ENCODE measurements around the gene NEO1. TPM values are rescaled to one million over a fixed set of nuclear protein-coding genes. Genes with fewer than 3 reads are reported as not detected.
A peak's percentile ranks its signal among the peaks of the same experiment; 100 is the strongest.

NEO1 gene
- total and polyA plus RNA-seq, 2 experiments from 2014 or later: 4.5 to 13.6 TPM

GRCh38 chr15:73345658-73346057 is 293.4 kb downstream of the NEO1 start:
- Histone ChIP-seq H3K9me2 (ENCODE audit: insufficient read depth) (no peaks in the 10 kb centered on the region), H3K27me3 (replicated peaks; ENCODE audit: insufficient read depth) (peaks cover 6% of the 10 kb centered on the region), H3K36me3 (ENCODE audit: low read depth) (no peaks in the 10 kb centered on the region), H3K27ac (no peak overlapping the region), H4K20me1 (ENCODE audit: insufficient read depth) (no peaks in the 10 kb centered on the region), H2AFZ (no peak overlapping the region), H3K9me3 (ENCODE audit: low read depth) (no peaks in the 10 kb centered on the region), H3F3A (ENCODE audit: insufficient read depth) (no peaks in the 10 kb centered on the region), H3K4me1 (ENCODE audit: insufficient read depth) (peaks cover 9% of the 10 kb centered on the region; the same call in 1 of the 2 replicates), H3K9ac (no peak overlapping the region), H3K79me2 (ENCODE audit: insufficient read depth) (no peaks in the 10 kb centered on the region), H3K4me3 (no peak overlapping the region), H3K4me2 (ENCODE audit: unreplicated experiment) (no peak overlapping the region)
- WGBS, 2 experiments (ENCODE audit: low coverage in 1 of 2, low lambda C conversion rate in 2 of 2, missing lambda C conversion rate in 2 of 2): 22 to 25% methylated on average over 7 of the region's 7 CpGs
- DNase-seq: no peak
- in situ Hi-C loops (cut with MboI): no loop called here
- TF ChIP-seq EZH2 (IDR thresholded peaks at IDR 0.05; ENCODE audit: insufficient read depth, poor library complexity, severe bottlenecking): no peak
- TF ChIP-seq EZH2phosphoT487 (IDR thresholded peaks at IDR 0.05; ENCODE audit: insufficient read depth, low read depth): no peak

GRCh38 chr15:73346735-73347312 is 294.6 kb downstream of the NEO1 start:
- no peaks in the 10 kb centered on the region for H3F3A ChIP-seq (ENCODE audit: insufficient read depth)
- H4K20me1 ChIP-seq (ENCODE audit: insufficient read depth): no peaks in the 10 kb centered on the region
- no peak overlapping the region for H3K4me3 ChIP-seq
- TF ChIP-seq EZH2phosphoT487 (IDR thresholded peaks at IDR 0.05; ENCODE audit: insufficient read depth, low read depth): no peak
- TF ChIP-seq EZH2 (IDR thresholded peaks at IDR 0.05; ENCODE audit: insufficient read depth, poor library complexity, severe bottlenecking): no peak
- no peak overlapping the region for H3K4me2 ChIP-seq (ENCODE audit: unreplicated experiment)
- H3K27ac ChIP-seq: no peak overlapping the region
- H2AFZ ChIP-seq: no peak overlapping the region
- H3K9ac ChIP-seq: no peak overlapping the region
- peaks cover 6% of the 10 kb centered on the region for H3K27me3 ChIP-seq (replicated peaks; ENCODE audit: insufficient read depth)
- H3K36me3 ChIP-seq (ENCODE audit: low read depth): no peaks in the 10 kb centered on the region
- 25 to 29% methylated on average over 9 of the region's 9 CpGs for WGBS, 2 experiments (ENCODE audit: low coverage in 1 of 2, low lambda C conversion rate in 2 of 2, missing lambda C conversion rate in 2 of 2)
- in situ Hi-C loops (cut with MboI): no loop called here
- no peaks in the 10 kb centered on the region for H3K9me2 ChIP-seq (ENCODE audit: insufficient read depth)
- peak; percentile 61 for DNase-seq
- peaks cover 9% of the 10 kb centered on the region; the same call in 1 of the 2 replicates for H3K4me1 ChIP-seq (ENCODE audit: insufficient read depth)
- no peaks in the 10 kb centered on the region for H3K9me3 ChIP-seq (ENCODE audit: low read depth)
- H3K79me2 ChIP-seq (ENCODE audit: insufficient read depth): no peaks in the 10 kb centered on the region

DNA sequence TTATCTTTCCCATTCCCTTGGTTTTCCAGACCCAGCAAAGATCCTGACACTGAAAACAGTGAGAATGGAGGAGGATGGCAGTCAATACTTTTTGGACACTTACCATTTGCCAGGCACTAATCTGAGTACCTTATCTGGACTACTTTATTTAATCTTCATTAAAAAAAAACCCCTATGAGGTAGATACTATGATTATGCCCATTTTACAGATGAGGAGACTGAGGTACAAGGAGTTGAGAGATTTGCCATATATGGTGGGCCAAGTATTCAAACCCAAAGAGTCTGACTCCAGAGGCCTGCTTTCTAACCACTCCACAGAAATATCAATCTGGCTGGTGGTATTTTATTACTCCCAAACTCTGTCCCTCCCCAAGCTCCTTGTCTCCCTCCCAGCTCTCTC is 296.9 kb downstream of the NEO1 start:
- Histone ChIP-seq H4K20me1 (ENCODE audit: insufficient read depth) (no peaks in the 10 kb centered on the region), H3F3A (ENCODE audit: insufficient read depth) (no peaks in the 10 kb centered on the region), H3K9ac (no peak overlapping the region), H3K27me3 (replicated peaks; ENCODE audit: insufficient read depth) (peaks cover 18% of the 10 kb centered on the region), H3K9me2 (ENCODE audit: insufficient read depth) (no peaks in the 10 kb centered on the region), H2AFZ (no peak overlapping the region), H3K9me3 (ENCODE audit: low read depth) (no peaks in the 10 kb centered on the region), H3K4me3 (no peak overlapping the region), H3K79me2 (ENCODE audit: insufficient read depth) (no peaks in the 10 kb centered on the region), H3K27ac (no peak overlapping the region), H3K36me3 (ENCODE audit: low read depth) (no peaks in the 10 kb centered on the region), H3K4me1 (ENCODE audit: insufficient read depth) (0 out of 2 replicates have a peak, but pooled peaks cover 3% of the 10 kb centered on the region), H3K4me2 (ENCODE audit: unreplicated experiment) (no peak overlapping the region)
- TF ChIP-seq EZH2 (IDR thresholded peaks at IDR 0.05; ENCODE audit: insufficient read depth, poor library complexity, severe bottlenecking) (no peak), EZH2phosphoT487 (IDR thresholded peaks at IDR 0.05; ENCODE audit: insufficient read depth, low read depth) (no peak)
- no peak for DNase-seq
- in situ Hi-C loops (cut with MboI): no loop called here

DNA sequence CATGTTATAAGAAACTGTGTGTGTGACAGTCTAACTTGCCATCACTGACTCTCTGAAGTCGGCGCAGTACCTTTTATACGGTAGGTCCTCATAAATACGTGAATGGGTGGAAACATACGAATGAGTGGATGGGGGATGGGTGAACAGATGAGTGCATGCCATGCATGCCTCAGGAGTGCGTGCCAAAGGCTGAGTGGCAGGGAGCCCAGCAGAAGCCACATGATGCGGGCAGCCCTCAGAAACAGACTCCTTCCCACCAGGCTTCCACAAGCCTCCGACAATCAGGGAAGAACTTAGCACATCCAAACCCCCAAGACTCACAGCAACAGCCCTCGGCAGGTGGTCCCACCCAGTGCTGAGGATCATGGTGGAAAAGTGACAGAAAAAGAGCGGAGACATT is 299.8 kb downstream of the NEO1 start:
- in situ Hi-C loops (cut with MboI): no loop called here
- H3K27me3 ChIP-seq (replicated peaks; ENCODE audit: insufficient read depth): peaks cover 27% of the 10 kb centered on the region
- no peak overlapping the region for H2AFZ ChIP-seq

GRCh38 chr15:73353734-73354133 is 301.5 kb downstream of the NEO1 start:
- Histone ChIP-seq H3K9me2 (ENCODE audit: insufficient read depth) (no peaks in the 10 kb centered on the region), H3F3A (ENCODE audit: insufficient read depth) (no peaks in the 10 kb centered on the region), H3K27ac (no peak overlapping the region), H3K4me1 (ENCODE audit: insufficient read depth) (no peaks in the 10 kb centered on the region), H4K20me1 (ENCODE audit: insufficient read depth) (no peaks in the 10 kb centered on the region), H3K9me3 (ENCODE audit: low read depth) (no peaks in the 10 kb centered on the region), H3K4me2 (ENCODE audit: unreplicated experiment) (no peak overlapping the region), H3K36me3 (ENCODE audit: low read depth) (no peaks in the 10 kb centered on the region), H3K4me3 (no peak overlapping the region), H3K27me3 (replicated peaks; ENCODE audit: insufficient read depth) (peaks cover 34% of the 10 kb centered on the region), H3K9ac (no peak overlapping the region), H2AFZ (no peak overlapping the region), H3K79me2 (ENCODE audit: insufficient read depth) (no peaks in the 10 kb centered on the region)
- 47 to 49% methylated on average over 3 of the region's 3 CpGs for WGBS, 2 experiments (ENCODE audit: low coverage in 1 of 2, low lambda C conversion rate in 2 of 2, missing lambda C conversion rate in 2 of 2)
- in situ Hi-C loops (cut with MboI): no loop called here
- DNase-seq: no peak
- TF ChIP-seq EZH2phosphoT487 (IDR thresholded peaks at IDR 0.05; ENCODE audit: insufficient read depth, low read depth) (no peak), EZH2 (IDR thresholded peaks at IDR 0.05; ENCODE audit: insufficient read depth, poor library complexity, severe bottlenecking) (no peak)

More for the DNA sequence above, 299.8 kb downstream of the NEO1 start:
- 27 to 37% methylated on average over 10 of the region's 10 CpGs for WGBS, 2 experiments (ENCODE audit: low coverage in 1 of 2, low lambda C conversion rate in 2 of 2, missing lambda C conversion rate in 2 of 2)
- Histone ChIP-seq H3K9me3 (ENCODE audit: low read depth) (no peaks in the 10 kb centered on the region), H3F3A (ENCODE audit: insufficient read depth) (no peaks in the 10 kb centered on the region), H3K9me2 (ENCODE audit: insufficient read depth) (no peaks in the 10 kb centered on the region), H3K36me3 (ENCODE audit: low read depth) (no peaks in the 10 kb centered on the region), H3K4me1 (ENCODE audit: insufficient read depth) (no peaks in the 10 kb centered on the region), H3K79me2 (ENCODE audit: insufficient read depth) (no peaks in the 10 kb centered on the region), H4K20me1 (ENCODE audit: insufficient read depth) (no peaks in the 10 kb centered on the region), H3K4me3 (no peak overlapping the region), H3K9ac (no peak overlapping the region), H3K27ac (no peak overlapping the region), H3K4me2 (ENCODE audit: unreplicated experiment) (no peak overlapping the region)
- TF ChIP-seq EZH2phosphoT487 (IDR thresholded peaks at IDR 0.05; ENCODE audit: insufficient read depth, low read depth) (no peak), EZH2 (IDR thresholded peaks at IDR 0.05; ENCODE audit: insufficient read depth, poor library complexity, severe bottlenecking) (no peak)
- DNase-seq: peak; percentile 29
